Liver (tissue), 9 donors: ENCODE data around the gene AEBP1. TPM values are rescaled to one million over a fixed set of nuclear protein-coding genes. Genes with fewer than 3 reads are reported as not detected.

Source experiments
- DNase-seq: peaks from one replicate; pipeline ENCODE4 v3.0.0-alpha.2; 2017; ENCODE audit warnings: low spot score
- H3K27ac ChIP-seq, 2 donors: one replicate each; pipeline ENCODE4 v1.7.0; 2013; ENCODE audit warnings: inconsistent platforms in 2 of 2, low read length in 2 of 2, control low read depth in 1 of 2, low read depth in 1 of 2, mild to moderate bottlenecking in 1 of 2
- H3K27me3 ChIP-seq, 4 donors: one replicate each; pipeline versions ENCODE4 v1.6.1 to v1.7.0; 2013; ENCODE audit warnings: low read length in 3 of 4, inconsistent platforms in 1 of 4, mild to moderate bottlenecking in 1 of 4, moderate library complexity in 1 of 4; ENCODE audit not compliant: control insufficient read depth in 4 of 4, insufficient read depth in 4 of 4
- H3K36me3 ChIP-seq, 4 donors: one replicate each; pipeline versions ENCODE4 v1.6.1 to v1.7.0; 2013; ENCODE audit warnings: low read length in 3 of 4, mild to moderate bottlenecking in 3 of 4, low read depth in 1 of 4, moderate library complexity in 1 of 4; ENCODE audit not compliant: control insufficient read depth in 4 of 4, insufficient read depth in 3 of 4
- H3K4me1 ChIP-seq, 4 donors: one replicate each; pipeline versions ENCODE4 v1.6.1 to v1.7.0; 2013; ENCODE audit warnings: low read length in 3 of 4, mild to moderate bottlenecking in 3 of 4, moderate library complexity in 1 of 4; ENCODE audit not compliant: control insufficient read depth in 4 of 4, insufficient read depth in 4 of 4
- H3K4me3 ChIP-seq, 3 donors: one replicate each; pipeline versions ENCODE4 v1.6.1 to v1.7.0; 2013; ENCODE audit warnings: low read length in 3 of 3, control low read depth in 1 of 3, low read depth in 1 of 3, mild to moderate bottlenecking in 1 of 3
- H3K9ac ChIP-seq, 2 donors: one replicate each; pipeline ENCODE4 v1.7.0; 2013; ENCODE audit warnings: low read length in 2 of 2, mild to moderate bottlenecking in 2 of 2, moderate library complexity in 2 of 2, control low read depth in 1 of 2, low read depth in 1 of 2
- H3K9me3 ChIP-seq, 4 donors: one replicate each; pipeline versions ENCODE4 v1.6.1 to v1.7.0; 2013; ENCODE audit warnings: low read length in 3 of 4; ENCODE audit not compliant: control insufficient read depth in 4 of 4
- ATF3 ChIP-seq: IDR thresholded peaks from 2 replicates; pipeline ENCODE4 v1.6.1; 2016; ENCODE audit warnings: antibody characterized with exemption
- CTCF ChIP-seq: fragments of 150-350 bp; IDR thresholded peaks from 2 replicates; pipeline ENCODE4 v1.5.1; 2017; ENCODE audit warnings: improper control_type of control experiment, low read depth, low read length; ENCODE audit not compliant: missing input control
- EGR1 ChIP-seq, 2 donors: IDR thresholded peaks; 2 replicates each; pipeline ENCODE4 v1.6.1; 2016 to 2018; ENCODE audit warnings: antibody characterized with exemption in 2 of 2, low read depth in 2 of 2
- FOXA1 ChIP-seq: IDR thresholded peaks from 2 replicates; pipeline ENCODE4 v1.6.1; 2016; ENCODE audit warnings: antibody characterized with exemption
- FOXA2 ChIP-seq: IDR thresholded peaks from 2 replicates; pipeline ENCODE4 v1.6.1; 2016; ENCODE audit warnings: antibody characterized with exemption
- GABPA ChIP-seq, 2 donors: IDR thresholded peaks in 1 of 2; conservative IDR thresholded peaks in 1 of 2; 2 replicates each; pipeline ENCODE4 v1.6.1; 2016; ENCODE audit warnings: antibody characterized with exemption in 2 of 2, mild to moderate bottlenecking in 1 of 2, moderate library complexity in 1 of 2
- HNF4A ChIP-seq, 2 donors: conservative IDR thresholded peaks; 2 replicates each; pipeline ENCODE4 v1.6.1; 2016; ENCODE audit warnings: antibody characterized with exemption in 2 of 2, mild to moderate bottlenecking in 2 of 2
- HNF4G ChIP-seq: IDR thresholded peaks from 2 replicates; pipeline ENCODE4 v1.6.1; 2016; ENCODE audit warnings: antibody characterized with exemption
- JUND ChIP-seq, 2 donors: IDR thresholded peaks; 2 replicates each; pipeline ENCODE4 v1.6.1; 2016; ENCODE audit warnings: antibody characterized with exemption in 2 of 2
- MAX ChIP-seq: IDR thresholded peaks from 2 replicates; pipeline ENCODE4 v1.6.1; 2016; ENCODE audit warnings: antibody characterized with exemption
- NR2F2 ChIP-seq: IDR thresholded peaks from 2 replicates; pipeline ENCODE4 v1.6.1; 2016; ENCODE audit warnings: antibody characterized with exemption
- RAD21 ChIP-seq, 2 donors: IDR thresholded peaks; 2 replicates each; pipeline ENCODE4 v1.6.1; 2016; ENCODE audit warnings: antibody characterized with exemption in 2 of 2, mild to moderate bottlenecking in 2 of 2
- REST ChIP-seq: IDR thresholded peaks from 2 replicates; pipeline ENCODE4 v1.6.1; 2016; ENCODE audit warnings: antibody characterized with exemption, mild to moderate bottlenecking
- RXRA ChIP-seq, 2 donors: IDR thresholded peaks; 2 replicates each; pipeline ENCODE4 v1.6.1; 2017 to 2018; ENCODE audit warnings: antibody characterized with exemption in 2 of 2, mild to moderate bottlenecking in 1 of 2
- SP1 ChIP-seq: IDR thresholded peaks from 2 replicates; pipeline ENCODE4 v1.6.1; 2018; ENCODE audit warnings: antibody characterized with exemption, mild to moderate bottlenecking
- TAF1 ChIP-seq: conservative IDR thresholded peaks from 2 replicates; pipeline ENCODE4 v1.6.1; 2016; ENCODE audit warnings: antibody characterized with exemption, mild to moderate bottlenecking
- WGBS: extraction: QIAGEN DNeasy Blood & Tissue Kit; methylation state at CpG from one replicate; pipeline ENCODE4 v1.1.7; 2013; 5-methylcytosine and 5-hydroxymethylcytosine counted together
- polyA plus RNA-seq, 2 donors: library from polyadenylated mRNA; stranded (reverse) in 1 of 2; unstranded in 1 of 2; fragments of 200-250 nt in 1 of 2; fragments of >200 nt in 1 of 2; fragmentation: Nextera tagmentation in 1 of 2; extraction: Ambion mirVana in 1 of 2; gene quantifications; one replicate each; pipeline versions ENCODE4 v1.2.1 to v1.2.3, GENCODE V29; 2013 to 2015
- total RNA-seq, 2 donors: library from RNA; depleted of rRNA; stranded (reverse); fragments of >200 nt; gene quantifications; one replicate each; pipeline ENCODE4 v1.2.3, GENCODE V29; 2014
- donor health status: healthy.
- donor health status: healthy.
- donor health status: healthy.
- donor health status: healthy.
- donor health status: healthy.

The AEBP1 gene
- total and polyA plus RNA-seq, 4 donors: 3.4 to 13.3 (median 7.7) TPM

- Histone ChIP-seq H3K36me3 (peaks cover 3 to 15% (median 8%) of the 10 kb centered on the region in 4 donors), H3K9me3 (no peaks in the 10 kb centered on the region), H3K27ac (no peak overlapping the region), H3K4me3 (no peak overlapping the region), H3K27me3 (no peaks in the 10 kb centered on the region), H3K4me1 (peaks cover 0 to 4% (median 2%) of the 10 kb centered on the region in 4 donors), H3K9ac (no peak overlapping the region)
- TF ChIP-seq GABPA (IDR thresholded peaks at IDR 0.05 in 1 of 2, conservative IDR thresholded peaks at IDR 0.05 in 1 of 2) (no peak), NR2F2 (no peak), ATF3 (no peak), FOXA1 (no peak), MAX (no peak), CTCF (no peak), TAF1 (no peak), RAD21 (IDR thresholded peaks at IDR 0.05) (no peak)
- 84% methylated on average over 27 of the region's 27 CpGs for WGBS
- no peak for DNase-seq
Observed at GRCh38 chr7:44110719-44111635, 6.8 kb downstream of the AEBP1 start.

GRCh38 chr7:44111761-44112160 lies 7.6 kb downstream of the AEBP1 start:
- DNase-seq: no peak
- TF ChIP-seq FOXA2 (no peak), NR2F2 (no peak)
- WGBS: 86% methylated on average over 16 of the region's 16 CpGs
- Histone ChIP-seq H3K9me3 (no peaks in the 10 kb centered on the region), H3K9ac (no peak overlapping the region), H3K27me3 (no peaks in the 10 kb centered on the region), H3K36me3 (peaks cover 3 to 22% (median 12%) of the 10 kb centered on the region in 4 donors), H3K4me3 (no peak overlapping the region), H3K27ac (no peak overlapping the region), H3K4me1 (peaks cover 0 to 4% (median 2%) of the 10 kb centered on the region in 4 donors)

GRCh38 chr7:44112231-44112996 lies 8.3 kb downstream of the AEBP1 start:
- Histone ChIP-seq H3K4me1 (peaks cover 0 to 4% (median 2%) of the 10 kb centered on the region in 4 donors), H3K9me3 (no peaks in the 10 kb centered on the region), H3K36me3 (peaks cover 3 to 28% (median 14%) of the 10 kb centered on the region in 4 donors), H3K27ac (no peak overlapping the region), H3K9ac (no peak overlapping the region), H3K27me3 (no peaks in the 10 kb centered on the region), H3K4me3 (no peak overlapping the region)
- 63% methylated on average over 41 of the region's 41 CpGs for WGBS
- DNase-seq: no peak
- TF ChIP-seq JUND (IDR thresholded peaks at IDR 0.05) (no peak), REST (no peak), TAF1 (no peak), GABPA (IDR thresholded peaks at IDR 0.05 in 1 of 2, conservative IDR thresholded peaks at IDR 0.05 in 1 of 2) (no peak), SP1 (no peak), HNF4A (conservative IDR thresholded peaks at IDR 0.05) (no peak), RXRA (IDR thresholded peaks at IDR 0.05) (no peak), EGR1 (IDR thresholded peaks at IDR 0.05; ENCODE audit: low read depth in 2 of 2) (no peak), MAX (no peak), NR2F2 (no peak), FOXA1 (no peak), HNF4G (no peak), FOXA2 (no peak), ATF3 (no peak)
